GM10248 (cell line): ENCODE measurements around the gene ARHGAP18.

Experiments
- CTCF ChIA-PET: fragments of 300-600 bp; sonication (Branson Sonifier 250); formaldehyde crosslinking; extraction: SDS; loops from one replicate; lab custom pipeline; 2021; ENCODE audit warnings: antibody characterized with exemption; lab: Yijun Ruan, JAX
- POLR2A ChIA-PET: fragments of 350-650 bp; sonication (Branson Sonifier 250); formaldehyde crosslinking; extraction: SDS; loops from one replicate; lab custom pipeline; 2020; ENCODE audit warnings: antibody characterized with exemption; lab: Yijun Ruan, JAX
- DNase-seq: peaks from one replicate; pipeline ENCODE4 v3.0.0; 2012; ENCODE audit errors: extremely low spot score
- TF ChIP-seq, protein P1 (sequence below): IDR thresholded peaks from 2 replicates; pipeline ENCODE4 v1.5.1; 2012; ENCODE audit warnings: mild to moderate bottlenecking, low read depth; ENCODE audit errors: extremely low read depth, missing control alignments, control extremely low read depth

Gene ARHGAP18

DNA sequence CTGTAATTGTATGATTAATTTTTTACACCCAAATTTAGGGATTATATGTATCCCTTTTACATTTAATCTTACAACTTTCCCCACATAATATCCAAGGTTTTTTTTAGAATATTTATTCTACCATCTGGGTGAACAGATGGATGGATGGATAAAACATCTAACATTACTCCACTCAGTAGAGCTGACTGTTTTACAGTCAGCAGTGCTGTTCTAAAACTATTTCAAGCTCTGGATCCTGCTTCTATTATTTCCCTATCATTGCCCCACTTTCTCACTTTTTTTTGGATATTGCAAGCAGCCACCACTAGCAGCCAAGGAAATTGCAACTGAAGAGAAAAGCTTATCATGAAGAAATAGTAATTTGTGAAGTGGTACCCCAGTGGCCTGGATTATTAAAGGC is 173.7 kb downstream of the ARHGAP18 start:
- ChIA-PET POLR2A (no interaction called here), CTCF (interaction anchor here (1.2 to 1.6 kb wide), 2 partner anchors 10 to 18 kb away, joined by 4 read pairs; no protein-coding TSS in a partner anchor)
- TF ChIP-seq, protein P1, sequence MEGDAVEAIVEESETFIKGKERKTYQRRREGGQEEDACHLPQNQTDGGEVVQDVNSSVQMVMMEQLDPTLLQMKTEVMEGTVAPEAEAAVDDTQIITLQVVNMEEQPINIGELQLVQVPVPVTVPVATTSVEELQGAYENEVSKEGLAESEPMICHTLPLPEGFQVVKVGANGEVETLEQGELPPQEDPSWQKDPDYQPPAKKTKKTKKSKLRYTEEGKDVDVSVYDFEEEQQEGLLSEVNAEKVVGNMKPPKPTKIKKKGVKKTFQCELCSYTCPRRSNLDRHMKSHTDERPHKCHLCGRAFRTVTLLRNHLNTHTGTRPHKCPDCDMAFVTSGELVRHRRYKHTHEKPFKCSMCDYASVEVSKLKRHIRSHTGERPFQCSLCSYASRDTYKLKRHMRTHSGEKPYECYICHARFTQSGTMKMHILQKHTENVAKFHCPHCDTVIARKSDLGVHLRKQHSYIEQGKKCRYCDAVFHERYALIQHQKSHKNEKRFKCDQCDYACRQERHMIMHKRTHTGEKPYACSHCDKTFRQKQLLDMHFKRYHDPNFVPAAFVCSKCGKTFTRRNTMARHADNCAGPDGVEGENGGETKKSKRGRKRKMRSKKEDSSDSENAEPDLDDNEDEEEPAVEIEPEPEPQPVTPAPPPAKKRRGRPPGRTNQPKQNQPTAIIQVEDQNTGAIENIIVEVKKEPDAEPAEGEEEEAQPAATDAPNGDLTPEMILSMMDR = no peak

DNA sequence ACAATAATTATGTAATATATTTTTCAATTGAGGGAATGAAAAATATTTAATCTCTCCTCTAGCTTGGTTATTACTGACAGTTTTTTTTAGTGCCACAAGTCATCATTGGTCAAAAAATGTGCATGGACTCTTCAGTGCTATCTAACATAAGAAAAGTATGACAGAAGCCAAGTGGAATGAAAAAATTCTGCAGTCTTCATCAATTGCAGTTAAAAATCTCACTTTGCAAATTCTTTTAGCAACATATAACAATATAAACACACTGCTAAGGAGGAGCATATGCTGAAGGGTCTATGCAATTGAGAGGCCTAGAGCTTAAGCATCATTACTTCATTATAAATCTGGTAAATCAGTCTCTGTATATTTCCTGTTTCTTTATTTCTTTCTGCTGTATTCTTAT is 175.1 kb downstream of the ARHGAP18 start:
- POLR2A ChIA-PET = no interaction called here
- CTCF ChIA-PET = no interaction called here
- DNase-seq = no peak

More for the DNA sequence above, 173.7 kb downstream of the ARHGAP18 start:
- no peak for DNase-seq

More for the DNA sequence above, 175.1 kb downstream of the ARHGAP18 start:
- TF ChIP-seq, protein P1 = no peak
